ENCODE data around the gene MAJIN. TPM values are rescaled to one million over a fixed set of nuclear protein-coding genes. Genes with fewer than 3 reads are reported as not detected.

The MAJIN gene
- total and polyA plus RNA-seq, 2 experiments from 2014 or later = not detected

- no peaks in the 10 kb centered on the region for H3K9me3 ChIP-seq (ENCODE audit: low read depth)
- 89% methylated on average over 5 of the region's 5 CpGs for WGBS (ENCODE audit: low lambda C conversion rate, missing lambda C conversion rate)
Measured at GRCh38 chr11:64963072-64963631, 8.8 kb downstream of the MAJIN start.

GRCh38 chr11:64960719-64961118 lies 11.2 kb downstream of the MAJIN start:
- H3K4me1 ChIP-seq (ENCODE audit: insufficient read depth) = no peaks in the 10 kb centered on the region
- no peak overlapping the region for H3K4me2 ChIP-seq
- H3K27ac ChIP-seq = no peak overlapping the region
- H3K27me3 ChIP-seq = no peaks in the 10 kb centered on the region
- no peaks in the 10 kb centered on the region for H4K20me1 ChIP-seq (ENCODE audit: insufficient read depth, poor library complexity, severe bottlenecking)
- no peak overlapping the region for H2AFZ ChIP-seq
- no peaks in the 10 kb centered on the region for H3K9me3 ChIP-seq (ENCODE audit: low read depth)
- H3K9me2 ChIP-seq (replicated peaks; ENCODE audit: insufficient read depth) = no peaks in the 10 kb centered on the region
- TF ChIP-seq EZH2 (IDR thresholded peaks at IDR 0.05; ENCODE audit: borderline replicate concordance) (no peak), EZH2phosphoT487 (IDR thresholded peaks at IDR 0.05; ENCODE audit: low read depth, severe bottlenecking, unreplicated experiment) (no peak)
- H3K4me3 ChIP-seq = no peak overlapping the region
- H3K79me2 ChIP-seq = no peaks in the 10 kb centered on the region
- no peaks in the 10 kb centered on the region for H3K36me3 ChIP-seq (replicated peaks; ENCODE audit: insufficient read depth, low read depth)
- 76% methylated on average over 4 of the region's 4 CpGs for WGBS (ENCODE audit: low lambda C conversion rate, missing lambda C conversion rate)
- DNase-seq (ENCODE audit: low spot score) = no peak

More at GRCh38 chr11:64963072-64963631, 8.8 kb downstream of the MAJIN start:
- H3K9me2 ChIP-seq (replicated peaks; ENCODE audit: insufficient read depth) = no peaks in the 10 kb centered on the region
- H3K4me3 ChIP-seq = no peak overlapping the region
- H4K20me1 ChIP-seq (ENCODE audit: insufficient read depth, poor library complexity, severe bottlenecking) = no peaks in the 10 kb centered on the region
- no peak overlapping the region for H2AFZ ChIP-seq
- no peak overlapping the region for H3K4me2 ChIP-seq
- no peak for DNase-seq (ENCODE audit: low spot score)
- no peaks in the 10 kb centered on the region for H3K79me2 ChIP-seq
- H3K27me3 ChIP-seq = no peaks in the 10 kb centered on the region
- no peak for TF ChIP-seq EZH2phosphoT487 (IDR thresholded peaks at IDR 0.05; ENCODE audit: low read depth, severe bottlenecking, unreplicated experiment)
- no peak for TF ChIP-seq EZH2 (IDR thresholded peaks at IDR 0.05; ENCODE audit: borderline replicate concordance)
- TF ChIP-seq CTCF (IDR thresholded peaks at IDR 0.05; ENCODE audit: poor library complexity) = no peak
- no peaks in the 10 kb centered on the region for H3K4me1 ChIP-seq (ENCODE audit: insufficient read depth)
- no peaks in the 10 kb centered on the region for H3K36me3 ChIP-seq (replicated peaks; ENCODE audit: insufficient read depth, low read depth)
- H3K27ac ChIP-seq = no peak overlapping the region

GRCh38 chr11:64959498-64959897 lies 12.4 kb downstream of the MAJIN start:
- H4K20me1 ChIP-seq (ENCODE audit: insufficient read depth, poor library complexity, severe bottlenecking) = no peaks in the 10 kb centered on the region
- H3K27me3 ChIP-seq = no peaks in the 10 kb centered on the region
- H3K79me2 ChIP-seq = no peaks in the 10 kb centered on the region
- DNase-seq (ENCODE audit: low spot score) = no peak
- 64% methylated on average over 3 of the region's 3 CpGs for WGBS (ENCODE audit: low lambda C conversion rate, missing lambda C conversion rate)
- no peaks in the 10 kb centered on the region for H3K9me3 ChIP-seq (ENCODE audit: low read depth)
- TF ChIP-seq CTCF (IDR thresholded peaks at IDR 0.05; ENCODE audit: poor library complexity) (no peak), EZH2 (IDR thresholded peaks at IDR 0.05; ENCODE audit: borderline replicate concordance) (no peak)
- no peak overlapping the region for H3K27ac ChIP-seq
- H3K36me3 ChIP-seq (replicated peaks; ENCODE audit: insufficient read depth, low read depth) = no peaks in the 10 kb centered on the region
- H3K4me2 ChIP-seq = no peak overlapping the region
- H3K4me3 ChIP-seq = no peak overlapping the region
- no peaks in the 10 kb centered on the region for H3K9me2 ChIP-seq (replicated peaks; ENCODE audit: insufficient read depth)
- H3K4me1 ChIP-seq (ENCODE audit: insufficient read depth) = no peaks in the 10 kb centered on the region
- no peak overlapping the region for H2AFZ ChIP-seq

GRCh38 chr11:64954201-64954600 lies 17.7 kb downstream of the MAJIN start:
- WGBS (ENCODE audit: low lambda C conversion rate, missing lambda C conversion rate) = 65% methylated on average over 5 of the region's 5 CpGs

More at GRCh38 chr11:64954201-64954600, 17.7 kb downstream of the MAJIN start:
- Histone ChIP-seq H3K4me3 (no peak overlapping the region), H3K9me3 (ENCODE audit: low read depth) (no peaks in the 10 kb centered on the region), H3K79me2 (no peaks in the 10 kb centered on the region), H4K20me1 (ENCODE audit: insufficient read depth, poor library complexity, severe bottlenecking) (no peaks in the 10 kb centered on the region), H3K27ac (no peak overlapping the region), H3K4me1 (ENCODE audit: insufficient read depth) (no peaks in the 10 kb centered on the region), H2AFZ (no peak overlapping the region), H3K36me3 (replicated peaks; ENCODE audit: insufficient read depth, low read depth) (no peaks in the 10 kb centered on the region), H3K9me2 (replicated peaks; ENCODE audit: insufficient read depth) (no peaks in the 10 kb centered on the region), H3K4me2 (no peak overlapping the region), H3K27me3 (no peaks in the 10 kb centered on the region)
- DNase-seq (ENCODE audit: low spot score) = no peak
- TF ChIP-seq CTCF (IDR thresholded peaks at IDR 0.05; ENCODE audit: poor library complexity) (no peak), EZH2phosphoT487 (IDR thresholded peaks at IDR 0.05; ENCODE audit: low read depth, severe bottlenecking, unreplicated experiment) (no peak), EZH2 (IDR thresholded peaks at IDR 0.05; ENCODE audit: borderline replicate concordance) (no peak)

Measured in hepatocyte (in vitro differentiated cells).